Upper lobe of right lung (tissue), 1 donor: Measurements from ENCODE around the gene ADAP1. TPM values are rescaled to one million over a fixed set of nuclear protein-coding genes. Genes with fewer than 3 reads are reported as not detected.

ENCODE experiments used
- ATAC-seq: fragments of 200-7000 bp; cut with Tn5 transposase; one replicate; pipeline ENCODE4 v1.9.1; 2020; ENCODE audit warnings: mild to moderate bottlenecking, moderate library complexity
- DNase-seq: peaks from one replicate; pipeline ENCODE4 v3.0.0-alpha.2; 2020
- H3K27ac ChIP-seq: fragments of 200-600 bp; one replicate; pipeline ENCODE4 v1.8.0; 2022
- H3K27me3 ChIP-seq: fragments of 200-600 bp; one replicate; pipeline ENCODE4 v1.8.0; 2022; ENCODE audit warnings: mild to moderate bottlenecking
- H3K36me3 ChIP-seq: fragments of 200-600 bp; one replicate; pipeline ENCODE4 v1.8.0; 2022
- H3K4me1 ChIP-seq: fragments of 200-600 bp; one replicate; pipeline ENCODE4 v1.8.0; 2022
- H3K4me3 ChIP-seq: fragments of 200-600 bp; one replicate; pipeline ENCODE4 v1.8.0; 2022; ENCODE audit warnings: mild to moderate bottlenecking
- H3K9me3 ChIP-seq: fragments of 200-600 bp; one replicate; pipeline ENCODE4 v1.8.0; 2022
- CTCF ChIP-seq: fragments of 200-600 bp; IDR thresholded peaks from one replicate; pipeline ENCODE4 v1.8.0; 2022; ENCODE audit warnings: antibody characterized with exemption
- intact Hi-C: fragments of 100-400 bp; cut with DNase I; formaldehyde crosslinking; loops from one replicate; pipeline ENCODE4 v1.11.0; 2022
- total RNA-seq: library from RNA; stranded (reverse); fragmentation: NEBNext Ultra II Directional; extraction: Animal tissue kit (Norgen Biotek cat#: 25700); gene quantifications from one replicate; pipeline ENCODE4 v1.2.1, GENCODE V29; 2021
- donor health status: DM: no; HTN: yes; CAD: no; lungs with severe emphysema.

ADAP1 gene
- total RNA-seq, 1 donor from 2014 or later = 30.7 TPM

- no peak for DNase-seq
- H3K36me3 ChIP-seq = peaks cover 30% of the 10 kb centered on the region
- no peak overlapping the region for H3K27ac ChIP-seq
- H3K4me3 ChIP-seq = no peak overlapping the region
- no peak for TF ChIP-seq CTCF
- intact Hi-C loops = no loop called here
- H3K27me3 ChIP-seq = no peaks in the 10 kb centered on the region
- no peak for ATAC-seq
- H3K9me3 ChIP-seq = no peaks in the 10 kb centered on the region
- no peaks in the 10 kb centered on the region for H3K4me1 ChIP-seq
These were observed 43.2 kb upstream of the ADAP1 start for GRCh38 chr7:997404-998395.

GRCh38 chr7:996079-996872, 41.8 kb upstream of the ADAP1 start:
- intact Hi-C loops = no loop called here
- no peak for TF ChIP-seq CTCF
- Histone ChIP-seq H3K4me3 (no peak overlapping the region), H3K4me1 (no peaks in the 10 kb centered on the region), H3K9me3 (no peaks in the 10 kb centered on the region), H3K36me3 (peaks cover 30% of the 10 kb centered on the region), H3K27ac (no peak overlapping the region), H3K27me3 (no peaks in the 10 kb centered on the region)
- ATAC-seq = no peak
- no peak for DNase-seq

GRCh38 chr7:995571-995970, 41.1 kb upstream of the ADAP1 start:
- Histone ChIP-seq H3K27ac (no peak overlapping the region), H3K36me3 (peaks cover 30% of the 10 kb centered on the region), H3K9me3 (no peaks in the 10 kb centered on the region), H3K4me1 (no peaks in the 10 kb centered on the region), H3K27me3 (no peaks in the 10 kb centered on the region), H3K4me3 (no peak overlapping the region)
- ATAC-seq = no peak
- intact Hi-C loops = no loop called here
- no peak for DNase-seq
- no peak for TF ChIP-seq CTCF

- ATAC-seq = no peak
- DNase-seq = no peak
These were observed 40.3 kb upstream of the ADAP1 start for GRCh38 chr7:994592-995308.

More at GRCh38 chr7:994592-995308, 40.3 kb upstream of the ADAP1 start:
- Histone ChIP-seq H3K4me1 (no peaks in the 10 kb centered on the region), H3K27me3 (no peaks in the 10 kb centered on the region), H3K4me3 (no peak overlapping the region), H3K27ac (no peak overlapping the region), H3K9me3 (no peaks in the 10 kb centered on the region), H3K36me3 (peaks cover 27% of the 10 kb centered on the region)
- TF ChIP-seq CTCF = no peak
- intact Hi-C loops = loop anchor here (5.0 kb wide), 1 partner anchor 68 kb away; no protein-coding TSS in a partner anchor
